Activated T-cell treated with anti-CD3 and anti-CD28 coated beads, Interleukin-2, amount 50 U/mL, for 48 hours (primary cell): ENCODE results near the gene ECSCR.
"Not testable (repeated sequence)": the region's sequence is repeated elsewhere in the genome, so short reads cannot be mapped to it uniquely, and the experiment has no call there.

ENCODE experiments used
- DNase-seq, 2 experiments: peaks; one replicate each; pipeline ENCODE4 v3.0.0-alpha.2; 2020

Gene ECSCR

GRCh38 chr5:139410993-139411828 is 51.3 kb downstream of the ECSCR start:
- DNase-seq: no peak

DNA sequence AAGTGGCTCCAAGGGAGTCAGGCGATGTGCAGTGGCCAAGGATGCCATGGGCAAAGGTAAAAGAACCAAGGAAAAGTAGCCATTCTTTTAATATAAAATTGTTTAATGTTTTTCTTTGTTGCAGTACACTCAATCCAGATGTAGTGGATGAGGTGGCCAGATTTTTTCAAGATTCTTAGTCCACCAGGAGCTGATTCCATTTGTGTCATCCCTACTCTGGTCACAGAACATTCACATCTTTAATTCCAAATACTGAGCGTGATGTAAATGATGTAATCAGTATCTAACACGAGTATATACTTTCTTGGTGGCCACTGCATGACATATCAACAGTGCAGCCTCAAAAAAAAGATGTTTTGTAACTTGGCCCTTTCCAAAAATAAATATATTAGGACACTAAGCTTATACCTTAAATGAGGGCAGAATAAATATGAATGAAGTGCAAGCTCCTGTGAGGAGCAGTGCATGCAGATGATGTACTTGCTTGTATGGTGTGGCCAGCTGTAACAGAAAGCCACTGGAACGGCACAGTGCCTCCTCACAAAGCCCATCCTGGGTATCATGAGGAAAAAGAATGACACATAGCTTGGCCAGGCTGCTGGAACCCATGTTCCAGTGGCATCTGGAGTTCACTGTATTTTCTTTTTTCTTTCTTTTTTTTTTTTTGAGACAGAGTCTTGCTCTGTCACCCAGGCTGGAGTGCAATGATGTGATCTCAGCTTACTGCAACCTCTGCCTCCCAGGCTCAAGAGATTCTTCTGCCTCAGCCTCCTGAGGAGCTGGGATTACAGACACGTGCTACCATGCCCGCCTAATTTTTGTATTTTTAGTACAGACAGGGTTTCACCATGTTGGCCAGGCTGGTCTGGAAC is 52.2 kb downstream of the ECSCR start:
- no peak for DNase-seq

GRCh38 chr5:139409116-139409515 is 53.4 kb downstream of the ECSCR start:
- not testable (repeated sequence) for DNase-seq

DNA sequence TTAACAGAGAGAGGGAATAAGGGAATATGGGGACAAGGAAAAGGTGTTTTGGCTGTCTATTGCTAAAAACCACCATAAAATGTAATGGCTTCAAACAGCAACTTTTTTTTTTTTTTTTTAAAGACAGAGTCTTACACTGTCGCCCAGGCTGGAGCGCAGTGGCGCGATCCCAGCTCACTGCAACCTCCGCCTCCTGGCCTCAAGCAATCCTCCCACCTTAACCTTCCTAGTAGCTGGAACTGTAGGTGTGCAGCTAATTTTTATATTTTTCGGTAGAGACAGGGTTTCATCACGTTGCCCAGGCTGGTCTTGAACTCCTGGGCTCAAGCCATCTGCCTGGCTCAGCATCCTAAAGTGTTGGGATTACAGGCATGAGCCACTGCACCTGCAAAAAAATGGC is 54.4 kb downstream of the ECSCR start:
- no peak for DNase-seq

DNA sequence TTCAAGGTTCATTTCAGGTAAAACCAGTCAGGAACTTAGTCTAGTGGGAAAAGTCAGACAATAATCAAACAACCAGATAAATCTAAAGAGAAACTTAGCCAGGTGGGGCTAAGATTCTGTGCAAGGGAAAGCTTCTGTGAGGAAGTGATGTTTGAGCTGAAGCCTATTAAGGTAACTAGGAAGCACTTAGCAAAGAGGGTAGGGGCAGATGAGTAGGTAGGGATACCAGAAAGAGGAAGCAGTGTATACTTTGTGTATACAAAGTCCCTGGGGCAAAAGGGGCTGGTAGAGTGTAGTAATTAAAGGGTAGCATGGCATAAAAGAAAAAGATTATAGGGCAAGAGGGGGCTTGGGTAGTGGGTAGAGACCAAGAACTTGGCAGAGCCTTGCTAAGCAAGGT is 55.0 kb downstream of the ECSCR start:
- DNase-seq: no peak

DNA sequence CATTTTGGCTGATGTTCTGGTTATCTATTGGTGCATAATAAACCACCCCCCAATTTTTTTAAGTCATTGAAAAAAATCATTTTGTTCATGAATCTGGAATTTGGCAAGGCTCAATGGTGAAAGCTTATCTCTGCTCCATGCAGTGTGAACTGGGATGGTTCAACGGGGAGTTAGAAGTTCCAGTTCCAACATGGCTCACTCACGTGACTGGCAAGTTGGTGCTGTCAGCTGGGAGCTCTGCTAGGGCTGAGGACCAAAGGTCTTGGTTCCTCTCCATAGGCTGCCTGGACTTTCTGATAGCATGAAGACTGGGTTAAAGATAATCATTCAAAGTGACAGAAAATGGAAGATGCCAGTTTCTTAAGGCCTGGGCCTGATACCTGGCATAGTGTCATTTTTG is 55.6 kb downstream of the ECSCR start:
- DNase-seq: no peak

- DNase-seq: no peak
Observed at GRCh38 chr5:139404484-139404840, 58.1 kb downstream of the ECSCR start.

DNA sequence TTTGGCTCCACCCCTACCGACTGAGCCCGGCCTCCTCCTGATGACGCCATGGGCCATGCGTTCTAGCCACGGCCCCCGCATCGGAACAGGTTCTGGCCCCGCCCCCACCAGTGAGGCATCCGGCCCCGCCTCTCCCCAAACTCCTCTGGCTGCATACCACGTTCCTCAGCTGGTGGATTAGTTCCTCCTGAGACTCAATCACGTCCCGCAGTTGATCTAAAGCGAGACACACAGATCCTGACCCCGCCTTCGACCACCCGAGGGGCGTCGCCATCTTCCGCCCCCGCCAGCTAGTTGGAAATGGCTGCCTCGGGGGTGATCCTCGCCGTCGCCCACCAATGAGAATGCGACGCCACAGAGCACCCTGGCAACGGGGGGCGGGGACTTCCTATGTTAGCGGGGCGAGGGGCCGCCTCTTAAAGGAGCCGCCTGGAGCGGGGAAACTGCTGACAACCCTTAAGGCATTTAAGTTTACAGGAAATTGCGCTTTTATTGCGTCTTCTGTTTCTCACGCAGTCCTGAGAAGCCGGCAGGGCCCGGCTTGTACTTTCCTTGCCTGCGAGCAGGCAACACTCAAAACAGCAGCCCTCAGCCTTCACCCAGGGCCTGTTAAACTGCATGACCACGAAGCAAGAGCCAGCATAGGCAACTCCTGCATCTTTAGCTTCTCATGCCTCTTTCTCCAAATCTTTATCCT is 58.6 kb downstream of the ECSCR start, which contains the start of gene SPATA24:
Gene SPATA24, minus strand, starts transcription at position 303 of the 697 bp plus-strand sequence. Its CDS starts 29 bp downstream, at position 274.
- DNase-seq: peak; percentile 99

DNA sequence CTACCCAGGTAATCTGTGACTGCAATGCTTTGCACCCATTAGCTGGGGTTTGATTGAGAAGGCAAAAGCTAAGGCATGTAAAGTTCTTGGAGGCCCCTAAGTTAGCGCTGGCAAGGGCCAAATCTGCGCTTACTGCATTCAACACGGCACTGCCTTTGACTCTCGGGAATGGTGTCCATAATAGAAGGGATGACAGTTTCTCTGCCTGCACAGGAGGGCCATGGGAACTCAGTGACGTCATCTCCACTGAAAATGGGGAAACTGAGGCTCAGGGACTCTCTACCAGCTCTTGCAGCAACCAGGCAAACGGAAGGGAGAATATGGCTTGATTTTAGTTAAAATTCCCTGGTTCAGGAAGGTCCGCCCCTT is 59.1 kb downstream of the ECSCR start:
- no peak for DNase-seq

- peak in 1 of 2 experiments; percentile 57 for DNase-seq
Observed at GRCh38 chr5:139402561-139403158, 59.9 kb downstream of the ECSCR start.

DNA sequence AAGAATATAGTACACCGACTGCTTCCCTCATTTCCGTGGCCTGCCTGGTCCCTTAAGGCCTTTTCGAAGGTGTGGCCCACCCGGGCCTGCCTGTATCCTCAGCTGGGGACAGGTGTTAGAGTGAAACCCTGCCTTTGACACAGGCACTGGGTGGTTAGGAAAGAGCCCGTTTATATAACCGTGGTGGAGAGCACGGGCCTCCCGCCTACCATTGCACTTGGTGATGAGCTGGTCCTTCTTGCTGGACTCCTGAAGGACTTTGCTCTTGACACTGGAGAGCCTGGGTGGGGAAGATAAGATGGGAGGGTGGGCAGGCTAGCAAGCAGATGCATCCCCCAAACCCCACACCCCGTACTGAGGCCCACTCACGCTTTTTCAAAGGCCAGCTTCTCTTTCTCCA is 61.0 kb downstream of the ECSCR start:
- DNase-seq: no peak

GRCh38 chr5:139399501-139400121 is 62.9 kb downstream of the ECSCR start:
- no peak for DNase-seq
